Immature natural killer cell (primary cell): ENCODE measurements around the gene CFH. TPM values are rescaled to one million over a fixed set of nuclear protein-coding genes. Genes with fewer than 3 reads are reported as not detected.
"Not testable (repeated sequence)": the region's sequence is repeated elsewhere in the genome, so short reads cannot be mapped to it uniquely, and the experiment has no call there.

Experiments
- DNase-seq, 3 donors: peaks; one replicate each; pipeline ENCODE4 v3.0.0; 2022; ENCODE audit warnings: mixed read lengths in 1 of 3
- H3K27ac Mint-ChIP-seq, 6 donors: one replicate each; pipeline ENCODE4 v1.8.0; 2020; ENCODE audit warnings: mixed read lengths in 6 of 6, mild to moderate bottlenecking in 5 of 6, inconsistent platforms in 4 of 6, moderate library complexity in 3 of 6
- H3K27me3 Mint-ChIP-seq, 3 donors: one replicate each; pipeline ENCODE4 v1.8.0; 2020 to 2021; ENCODE audit warnings: low read depth in 3 of 3, mild to moderate bottlenecking in 3 of 3, mixed read lengths in 3 of 3, moderate library complexity in 3 of 3, inconsistent platforms in 1 of 3
- H3K36me3 Mint-ChIP-seq, 3 donors: one replicate each; pipeline ENCODE4 v1.8.0; 2020; ENCODE audit warnings: mixed read lengths in 3 of 3, inconsistent platforms in 2 of 3, mild to moderate bottlenecking in 2 of 3
- H3K4me1 Mint-ChIP-seq, 2 donors: one replicate each; pipeline ENCODE4 v1.8.0; 2020; ENCODE audit warnings: inconsistent platforms in 2 of 2, mild to moderate bottlenecking in 2 of 2, mixed read lengths in 2 of 2, moderate library complexity in 1 of 2
- H3K4me3 Mint-ChIP-seq, 5 donors: one replicate each; pipeline ENCODE4 v1.8.0; 2020; ENCODE audit warnings: mild to moderate bottlenecking in 5 of 5, mixed read lengths in 5 of 5, inconsistent platforms in 3 of 5, moderate library complexity in 3 of 5
- H3K9me3 Mint-ChIP-seq, 6 donors: one replicate each; pipeline ENCODE4 v1.8.0; 2020; ENCODE audit warnings: mild to moderate bottlenecking in 6 of 6, mixed read lengths in 6 of 6, inconsistent platforms in 4 of 6, moderate library complexity in 3 of 6
- polyA plus RNA-seq, 3 donors: library from polyadenylated mRNA; unstranded; fragments of 300-500 nt; fragmentation: Illumina TruSeq; gene quantifications; one replicate each; pipeline ENCODE4 v1.2.3, GENCODE V29; 2021

The CFH gene
- 1 to 10 TPM in 1 of 3 donors, under 1 TPM in 2; 0.19 to 4.9 (median 0.74) TPM for polyA plus RNA-seq

DNA sequence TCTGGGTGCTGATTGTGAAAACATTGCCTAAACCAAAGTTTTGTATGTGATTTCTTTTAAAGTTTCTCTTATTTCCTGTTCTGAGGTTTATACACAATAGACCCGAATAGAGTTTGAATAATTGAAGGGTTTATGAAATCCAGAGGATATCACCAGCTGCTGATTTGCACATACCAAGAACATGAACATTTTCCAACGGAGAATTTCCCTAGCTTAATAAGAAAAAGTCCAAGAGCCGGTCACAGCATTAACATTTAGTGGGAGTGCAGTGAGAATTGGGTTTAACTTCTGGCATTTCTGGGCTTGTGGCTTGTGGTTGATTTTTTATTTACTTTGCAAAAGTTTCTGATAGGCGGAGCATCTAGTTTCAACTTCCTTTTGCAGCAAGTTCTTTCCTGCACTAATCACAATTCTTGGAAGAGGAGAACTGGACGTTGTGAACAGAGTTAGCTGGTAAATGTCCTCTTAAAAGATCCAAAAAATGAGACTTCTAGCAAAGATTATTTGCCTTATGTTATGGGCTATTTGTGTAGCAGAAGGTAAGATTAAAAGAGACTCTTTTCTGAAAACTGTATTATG, at the start of gene CFH:
CFH (plus strand) TSS at position 407 of the 579 bp plus-strand sequence; CDS start at position 482, 75 bp downstream.
- no peaks in the 10 kb centered on the region for H3K36me3 Mint-ChIP-seq
- peak within 1 kb of the TSS; percentile 57 to 78 (median 70) for H3K4me3 Mint-ChIP-seq
- peak within 1 kb of the TSS; percentile 2 to 63 (median 21) for H3K27ac Mint-ChIP-seq
- peaks cover 0 to 11% (median 1%) of the 10 kb centered on the region in 6 donors for H3K9me3 Mint-ChIP-seq
- H3K4me1 Mint-ChIP-seq = peaks cover 20 to 25% of the 10 kb centered on the region in 2 donors
- DNase-seq = peak in 1 of 3 donors; percentile 4
- peaks cover 0 to 1% (median 0%) of the 10 kb centered on the region in 3 donors for H3K27me3 Mint-ChIP-seq

GRCh38 chr1:196603651-196604050, 48.2 kb upstream of the CFH start:
- no peaks in the 10 kb centered on the region for H3K36me3 Mint-ChIP-seq
- peaks cover 0 to 31% (median 7%) of the 10 kb centered on the region in 6 donors for H3K9me3 Mint-ChIP-seq
- no peak overlapping the region for H3K4me3 Mint-ChIP-seq
- no peak overlapping the region for H3K27ac Mint-ChIP-seq
- DNase-seq = no peak
- H3K27me3 Mint-ChIP-seq = peaks cover 1 to 6% (median 2%) of the 10 kb centered on the region in 3 donors
- no peaks in the 10 kb centered on the region for H3K4me1 Mint-ChIP-seq

- Mint-ChIP-seq H3K9me3 (peaks cover 0 to 35% (median 9%) of the 10 kb centered on the region in 6 donors), H3K4me1 (no peaks in the 10 kb centered on the region), H3K36me3 (no peaks in the 10 kb centered on the region), H3K27ac (no peak overlapping the region), H3K27me3 (peaks cover 2 to 6% (median 6%) of the 10 kb centered on the region in 3 donors), H3K4me3 (peak overlapping the region in 2 of 5 donors; percentile 8 to 63)
- no peak for DNase-seq
These were observed 43.9 kb upstream of the CFH start for GRCh38 chr1:196607981-196608380.

DNA sequence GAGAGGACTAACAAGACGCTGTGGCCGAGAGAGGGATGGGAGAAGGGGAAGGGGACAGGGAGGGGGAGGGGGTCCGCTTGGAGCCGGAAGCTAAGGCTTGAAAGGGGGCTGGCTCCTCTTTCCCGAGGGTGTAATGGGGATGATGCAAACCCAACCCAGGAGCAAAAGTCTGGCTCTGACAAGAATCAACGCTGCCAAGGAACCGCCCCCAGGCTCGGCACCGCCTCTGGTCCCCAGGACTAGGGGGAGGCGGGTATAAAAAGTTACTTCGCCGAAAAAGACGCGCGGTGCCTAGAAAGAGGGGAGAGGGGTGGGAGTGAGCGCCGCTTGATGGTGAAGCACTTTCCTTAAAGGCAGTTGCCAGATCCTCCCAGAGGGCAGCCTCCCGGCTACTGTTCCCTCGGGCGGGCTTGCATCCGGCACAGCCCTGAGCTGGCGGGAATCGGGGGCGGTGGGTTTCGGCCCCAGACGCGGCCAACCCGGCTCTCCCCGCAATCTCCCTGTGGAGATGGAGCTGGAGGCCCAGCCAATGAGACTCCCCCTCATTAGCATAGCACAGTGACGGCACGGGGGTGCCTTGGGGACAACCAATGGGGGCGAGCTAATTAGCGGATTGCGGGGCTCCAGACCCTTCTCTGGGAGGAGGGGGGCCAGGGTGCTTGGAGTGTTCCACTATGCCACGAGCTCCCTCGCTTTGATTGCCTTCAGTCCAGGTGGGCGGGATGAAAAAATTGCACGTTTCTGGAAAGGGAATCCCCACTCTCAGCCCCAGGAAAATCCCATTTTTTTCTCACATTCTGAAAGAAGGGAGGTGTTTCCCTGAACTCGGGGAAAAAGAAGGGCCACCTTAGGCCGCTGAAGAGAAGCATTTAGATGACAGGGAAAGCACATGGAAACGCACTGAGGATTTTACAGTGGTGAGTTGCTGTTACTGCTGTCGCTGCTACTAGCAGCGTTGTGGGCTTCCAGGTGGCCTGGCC, 43.2 kb upstream of the CFH start, which contains the start of gene KCNT2:
KCNT2 (minus strand) TSS at position 51 of the 980 bp plus-strand sequence. CDS start 131 bp downstream, outside the sequence.
- Mint-ChIP-seq H3K36me3 (no peaks in the 10 kb centered on the region), H3K27ac (no peak within 1 kb of the TSS), H3K9me3 (peaks cover 0 to 35% (median 10%) of the 10 kb centered on the region in 6 donors), H3K27me3 (peaks cover 2 to 6% (median 6%) of the 10 kb centered on the region in 3 donors), H3K4me3 (peak within 1 kb of the TSS in 2 of 5 donors; percentile 8 to 63), H3K4me1 (no peaks in the 10 kb centered on the region)
- DNase-seq = no peak

GRCh38 chr1:196609370-196609737, 42.5 kb upstream of the CFH start:
- Mint-ChIP-seq H3K4me3 (no peak overlapping the region), H3K27ac (no peak overlapping the region), H3K27me3 (peaks cover 2 to 6% (median 6%) of the 10 kb centered on the region in 3 donors), H3K9me3 (peaks cover 0 to 35% (median 14%) of the 10 kb centered on the region in 6 donors), H3K4me1 (no peaks in the 10 kb centered on the region), H3K36me3 (no peaks in the 10 kb centered on the region)
- no peak for DNase-seq

DNA sequence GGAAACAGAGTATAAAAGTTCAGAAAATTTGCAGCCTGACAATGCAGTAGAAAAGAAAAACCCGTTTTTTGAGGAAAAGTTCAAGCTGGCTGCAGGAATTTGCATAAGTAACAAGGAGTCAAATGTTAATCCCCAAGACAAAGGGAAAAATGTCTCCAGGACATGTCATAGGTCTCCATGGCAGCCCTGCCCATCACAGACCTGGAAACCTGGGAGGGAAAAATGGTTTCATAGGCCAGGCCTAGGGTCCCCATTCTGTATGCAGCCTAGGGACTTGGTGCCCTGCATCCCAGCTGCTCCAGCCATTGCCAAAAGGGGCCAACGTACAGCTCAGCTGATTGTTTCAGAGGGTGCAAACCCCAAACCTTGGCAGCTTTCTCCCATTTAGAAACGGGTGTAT, 40.0 kb upstream of the CFH start:
- DNase-seq = no peak
- no peaks in the 10 kb centered on the region for H3K4me1 Mint-ChIP-seq
- H3K36me3 Mint-ChIP-seq = no peaks in the 10 kb centered on the region
- no peak overlapping the region for H3K4me3 Mint-ChIP-seq
- H3K27me3 Mint-ChIP-seq = peaks cover 2 to 6% (median 4%) of the 10 kb centered on the region in 3 donors
- no peak overlapping the region for H3K27ac Mint-ChIP-seq
- H3K9me3 Mint-ChIP-seq = peaks cover under 1 to 36% (median 19%) of the 10 kb centered on the region in 6 donors

- Mint-ChIP-seq H3K4me1 (no peaks in the 10 kb centered on the region), H3K36me3 (no peaks in the 10 kb centered on the region)
These were observed 32.1 kb upstream of the CFH start for GRCh38 chr1:196619721-196620120.

DNA sequence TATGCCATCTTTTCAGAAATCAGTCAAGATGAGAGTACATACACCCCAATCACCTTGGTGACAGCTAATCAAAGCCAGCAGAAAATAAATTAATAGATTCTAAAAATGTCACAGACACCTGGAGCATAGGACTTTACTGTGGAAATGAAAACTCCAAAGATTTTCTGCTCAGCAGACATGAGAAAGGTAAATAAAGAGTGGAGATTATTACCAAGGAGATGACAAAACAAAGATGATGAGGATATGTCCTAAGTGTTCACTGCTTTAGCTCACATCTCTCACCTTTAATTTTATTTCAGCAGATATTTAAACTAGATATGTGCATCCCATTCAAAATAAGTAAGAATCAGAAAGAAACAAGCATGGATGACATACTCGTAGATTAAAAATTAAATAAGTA, 28.8 kb upstream of the CFH start:
- Mint-ChIP-seq H3K27me3 (peaks cover 0 to 3% (median 0%) of the 10 kb centered on the region in 3 donors), H3K4me1 (no peaks in the 10 kb centered on the region), H3K27ac (no peak overlapping the region), H3K9me3 (peaks cover 2 to 18% (median 6%) of the 10 kb centered on the region in 6 donors), H3K36me3 (no peaks in the 10 kb centered on the region), H3K4me3 (no peak overlapping the region)
- no peak for DNase-seq

More at GRCh38 chr1:196619721-196620120, 32.1 kb upstream of the CFH start:
- Mint-ChIP-seq H3K27ac (no peak overlapping the region), H3K27me3 (peaks cover 0 to 3% (median 0%) of the 10 kb centered on the region in 3 donors), H3K4me3 (no peak overlapping the region), H3K9me3 (peaks cover 3 to 15% (median 5%) of the 10 kb centered on the region in 6 donors)
- no peak for DNase-seq

DNA sequence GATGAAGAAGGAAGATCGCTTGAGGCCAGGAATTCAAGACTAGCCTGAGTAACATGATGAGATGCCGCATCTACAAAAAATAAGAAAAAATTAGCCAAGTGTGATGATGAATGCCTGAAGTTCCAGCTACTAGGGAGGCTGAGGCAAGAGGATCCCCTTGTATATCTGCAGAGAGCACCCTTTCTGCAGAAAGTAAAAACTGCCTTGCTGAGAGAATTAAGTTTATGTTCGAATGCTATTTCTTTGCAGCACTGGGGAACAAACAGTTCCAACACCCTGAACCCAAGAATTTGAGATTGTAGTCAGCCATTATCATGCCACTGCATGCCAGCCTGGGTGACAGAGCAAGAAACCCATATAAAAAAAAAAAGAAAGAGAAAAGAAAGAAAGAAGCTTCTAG, 23.0 kb upstream of the CFH start:
- H3K4me1 Mint-ChIP-seq = no peaks in the 10 kb centered on the region
- H3K36me3 Mint-ChIP-seq = no peaks in the 10 kb centered on the region
- DNase-seq = no peak
- peaks cover 0 to 4% (median 0%) of the 10 kb centered on the region in 3 donors for H3K27me3 Mint-ChIP-seq
- H3K27ac Mint-ChIP-seq = no peak overlapping the region
- peaks cover 0 to 21% (median 13%) of the 10 kb centered on the region in 6 donors for H3K9me3 Mint-ChIP-seq
- H3K4me3 Mint-ChIP-seq = no peak overlapping the region

- Mint-ChIP-seq H3K4me3 (no peak overlapping the region), H3K36me3 (no peaks in the 10 kb centered on the region), H3K27ac (no peak overlapping the region), H3K27me3 (peaks cover 0 to 2% (median 0%) of the 10 kb centered on the region in 3 donors), H3K9me3 (peaks cover 0 to 17% (median 4%) of the 10 kb centered on the region in 6 donors), H3K4me1 (no peaks in the 10 kb centered on the region)
- no peak for DNase-seq
These were observed 14.2 kb upstream of the CFH start for GRCh38 chr1:196637606-196638005.

GRCh38 chr1:196638466-196638865, 13.4 kb upstream of the CFH start:
- Mint-ChIP-seq H3K27ac (no peak overlapping the region), H3K4me3 (no peak overlapping the region), H3K9me3 (peaks cover 0 to 15% (median 5%) of the 10 kb centered on the region in 6 donors), H3K4me1 (no peaks in the 10 kb centered on the region), H3K27me3 (peaks cover 0 to 2% (median 0%) of the 10 kb centered on the region in 3 donors), H3K36me3 (no peaks in the 10 kb centered on the region)
- DNase-seq = no peak

- not testable (repeated sequence) for H3K36me3 Mint-ChIP-seq, H3K27ac Mint-ChIP-seq, H3K4me1 Mint-ChIP-seq, H3K4me3 Mint-ChIP-seq, H3K27me3 Mint-ChIP-seq, DNase-seq
- peaks cover 0 to 13% (median 5%) of the 10 kb centered on the region in 6 donors for H3K9me3 Mint-ChIP-seq
These were observed 12.6 kb upstream of the CFH start for GRCh38 chr1:196639291-196639690.

DNA sequence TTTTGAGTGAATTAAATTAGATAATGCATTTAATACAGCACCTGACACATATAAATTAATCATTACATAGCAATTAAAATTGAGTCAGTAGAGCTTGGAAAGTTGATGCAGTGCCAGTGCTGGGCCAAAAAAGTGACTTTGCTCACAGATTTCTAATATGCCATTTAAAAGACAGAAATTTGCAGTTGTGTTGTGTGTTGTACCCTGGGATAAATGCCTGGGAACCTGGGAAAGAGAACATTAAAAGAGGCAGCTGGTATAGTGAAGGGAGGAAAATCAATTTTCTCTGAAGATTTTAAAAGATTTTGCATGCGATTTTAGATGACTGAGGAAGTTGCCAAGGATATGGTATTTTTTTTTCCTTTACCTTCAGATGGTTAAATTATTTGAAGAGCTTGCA, 10.9 kb upstream of the CFH start:
- H3K9me3 Mint-ChIP-seq = peaks cover 0 to 13% (median 4%) of the 10 kb centered on the region in 6 donors
- DNase-seq = no peak
- H3K27me3 Mint-ChIP-seq = peaks cover 0 to 2% (median 0%) of the 10 kb centered on the region in 3 donors
- H3K27ac Mint-ChIP-seq = no peak overlapping the region
- no peaks in the 10 kb centered on the region for H3K36me3 Mint-ChIP-seq
- H3K4me3 Mint-ChIP-seq = no peak overlapping the region
- no peaks in the 10 kb centered on the region for H3K4me1 Mint-ChIP-seq

GRCh38 chr1:196649990-196650389, 1.9 kb upstream of the CFH start:
- Mint-ChIP-seq H3K9me3 (peaks cover 0 to 5% (median 1%) of the 10 kb centered on the region in 6 donors), H3K4me1 (peaks cover 20 to 25% of the 10 kb centered on the region in 2 donors), H3K27me3 (peaks cover 0 to 1% (median 0%) of the 10 kb centered on the region in 3 donors), H3K4me3 (no peak overlapping the region), H3K27ac (no peak overlapping the region), H3K36me3 (no peaks in the 10 kb centered on the region)
- DNase-seq = no peak
